HG03060 (cell line): ENCODE data around the gene TRAF2.
"Not testable (repeated sequence)": the region's sequence is repeated elsewhere in the genome, so short reads cannot be mapped to it uniquely, and the experiment has no call there.

Experiments used
- ATAC-seq: cut with Tn5 transposase; IDR thresholded peaks from one replicate; pipeline ENCODE4 v1.9.1; 2021; ENCODE audit warnings: low read depth, moderate number of reproducible peaks; ENCODE audit not compliant: unreplicated experiment

TRAF2 gene

DNA sequence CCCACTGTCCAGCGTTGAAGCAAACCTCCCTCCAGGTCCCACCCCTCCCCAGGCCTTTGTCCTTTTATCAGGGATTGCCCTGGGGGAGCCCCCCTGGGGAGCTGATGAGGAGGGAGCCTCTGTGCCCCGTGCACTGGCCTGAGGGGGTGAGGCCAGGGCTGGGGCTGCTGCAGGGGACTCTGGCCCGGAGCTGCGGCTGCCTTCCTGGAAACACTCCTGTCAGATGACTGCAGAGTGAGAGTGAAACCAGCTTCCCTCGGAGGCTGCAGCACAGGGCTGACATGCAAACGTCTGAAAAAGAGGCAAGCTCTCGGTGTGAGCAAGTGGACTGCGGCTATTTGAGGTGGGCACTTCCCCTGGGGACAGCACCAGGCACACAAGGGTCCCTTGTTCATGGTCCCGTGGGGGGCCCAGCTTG lies 4.6 kb upstream of the TRAF2 start:
- no peak for ATAC-seq

GRCh38 chr9:136882109-136882946 lies 4.0 kb upstream of the TRAF2 start:
- no peak for ATAC-seq

DNA sequence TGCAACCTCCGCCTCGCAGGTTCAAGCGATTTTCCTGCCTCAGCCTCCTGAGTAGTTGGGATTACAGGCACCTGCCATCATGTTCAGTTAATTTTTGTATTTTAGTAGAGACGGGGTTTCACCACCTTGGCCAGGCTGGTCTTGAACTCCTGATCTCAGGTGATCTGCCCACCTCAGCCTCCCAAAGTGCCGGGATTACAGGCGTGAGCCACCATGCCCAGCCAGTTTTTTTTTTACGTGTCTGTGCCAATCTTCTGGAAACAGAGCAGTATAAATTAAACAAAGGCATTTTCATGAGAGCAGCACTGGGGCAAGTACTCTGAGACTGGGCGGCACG lies 3.4 kb upstream of the TRAF2 start:
- not testable (repeated sequence) for ATAC-seq

DNA sequence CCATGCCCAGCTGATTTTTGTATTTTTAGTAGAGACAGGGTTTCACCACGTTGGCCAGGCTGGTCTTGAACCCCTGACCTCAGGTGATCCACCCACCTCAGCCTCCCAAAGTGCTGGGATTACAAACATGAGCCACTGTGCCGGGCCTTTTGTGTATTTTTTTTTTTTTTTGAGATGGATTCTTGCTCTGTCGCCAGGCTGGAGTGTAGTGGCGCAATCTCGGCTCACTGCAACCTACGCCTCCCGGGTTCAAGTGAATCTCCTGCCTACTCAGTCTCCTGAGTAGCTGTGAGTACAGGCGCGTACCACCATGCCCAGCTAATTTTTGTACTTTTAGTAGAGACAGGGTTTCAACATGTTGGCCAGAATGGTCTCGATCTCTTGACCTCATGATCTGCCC lies 2.6 kb upstream of the TRAF2 start:
- ATAC-seq, result not testable (repeated sequence)

- ATAC-seq, result peak; percentile 7
Measured at GRCh38 chr9:136886610-136887597, 588 bp downstream of the TRAF2 start.

DNA sequence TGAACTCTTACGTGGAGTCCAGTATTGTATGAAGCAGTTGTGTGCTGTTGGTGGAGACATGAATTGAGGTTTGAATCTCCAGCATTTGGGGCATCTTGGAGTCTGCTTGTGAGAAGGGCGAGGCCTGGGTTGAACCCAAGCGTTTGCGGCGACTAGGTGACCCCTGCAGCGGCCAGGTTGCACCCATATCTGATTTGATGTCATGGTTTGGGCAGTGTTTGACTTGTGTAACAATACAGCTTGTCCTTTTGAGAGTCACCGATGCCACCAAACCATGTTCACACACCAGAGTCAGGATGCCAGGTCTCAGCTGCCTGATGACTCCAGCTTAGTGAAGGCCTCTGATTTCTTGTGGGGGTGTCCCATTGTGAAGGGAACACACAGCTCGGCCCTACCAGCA lies 2.1 kb downstream of the TRAF2 start:
- no peak for ATAC-seq

GRCh38 chr9:136889858-136890257 lies 3.5 kb downstream of the TRAF2 start:
- no peak for ATAC-seq

- no peak for ATAC-seq
Measured at GRCh38 chr9:136890661-136891060, 4.3 kb downstream of the TRAF2 start.

DNA sequence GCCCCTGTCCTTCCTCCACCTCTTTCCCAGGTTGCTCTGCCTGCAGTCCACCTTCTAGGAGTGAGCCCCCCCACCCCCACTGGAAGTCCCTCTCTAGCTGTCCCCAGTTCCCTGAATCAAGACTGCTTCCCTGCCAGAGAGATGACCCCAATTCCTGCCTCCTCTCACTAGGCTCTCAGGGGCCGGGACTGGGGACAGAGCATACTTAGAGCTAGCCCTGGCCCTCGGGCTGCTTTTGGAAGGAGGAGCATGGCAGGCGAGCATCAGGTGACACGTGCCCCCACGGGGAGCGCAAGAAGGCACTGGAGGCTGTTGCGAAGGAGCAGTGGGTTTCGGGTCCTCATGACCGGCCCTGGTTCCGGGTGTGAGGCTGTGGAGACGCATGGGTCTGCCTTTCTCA lies 9.7 kb downstream of the TRAF2 start:
- ATAC-seq, result no peak

DNA sequence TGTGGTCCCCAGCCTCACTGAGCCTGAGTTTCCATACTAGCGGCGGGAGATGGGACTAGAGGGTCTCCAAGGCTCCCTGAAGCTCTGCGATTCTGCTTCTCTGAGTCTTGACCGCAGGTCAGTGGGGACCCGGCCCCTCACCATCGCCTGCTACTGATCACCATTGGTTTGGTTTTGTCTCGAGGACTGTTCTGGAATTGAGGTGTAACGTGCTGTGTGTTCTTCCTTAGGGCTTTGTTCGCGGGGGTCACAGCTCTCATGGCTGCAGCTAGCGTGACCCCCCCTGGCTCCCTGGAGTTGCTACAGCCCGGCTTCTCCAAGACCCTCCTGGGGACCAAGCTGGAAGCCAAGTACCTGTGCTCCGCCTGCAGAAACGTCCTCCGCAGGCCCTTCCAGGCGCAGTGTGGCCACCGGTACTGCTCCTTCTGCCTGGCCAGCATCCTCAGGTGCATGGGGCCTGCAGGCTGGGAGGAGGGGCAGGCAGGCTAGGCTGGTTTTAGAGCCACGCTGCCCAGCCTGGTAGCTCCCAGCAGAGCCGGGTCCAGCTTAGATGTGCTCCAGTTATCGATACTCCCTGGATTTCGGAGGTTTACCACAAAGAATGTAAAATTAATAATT lies 12.3 kb downstream of the TRAF2 start:
- no peak for ATAC-seq

GRCh38 chr9:136899196-136899595 lies 12.9 kb downstream of the TRAF2 start:
- no peak for ATAC-seq

DNA sequence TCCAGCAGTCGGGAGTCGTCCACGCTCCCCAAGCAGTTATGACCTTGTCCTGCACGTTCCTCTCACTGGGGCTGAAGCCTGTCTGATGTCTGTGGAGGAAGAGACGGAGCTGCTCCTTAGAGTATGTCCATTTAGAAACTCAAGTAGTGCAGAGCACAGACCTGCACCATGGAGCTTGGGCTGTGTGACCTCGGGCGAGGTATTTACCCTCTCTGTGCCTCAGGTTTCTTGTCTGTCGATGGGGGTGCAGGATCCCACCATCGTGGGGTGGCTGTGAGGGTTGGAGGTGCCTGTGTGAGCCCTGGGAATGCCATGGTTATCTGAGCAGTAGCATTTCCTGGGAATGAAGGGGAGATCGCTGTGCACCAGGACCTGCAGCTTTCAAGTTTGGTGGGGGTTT lies 14.2 kb downstream of the TRAF2 start:
- ATAC-seq, result no peak

GRCh38 chr9:136900988-136901515 lies 14.7 kb downstream of the TRAF2 start:
- no peak for ATAC-seq

DNA sequence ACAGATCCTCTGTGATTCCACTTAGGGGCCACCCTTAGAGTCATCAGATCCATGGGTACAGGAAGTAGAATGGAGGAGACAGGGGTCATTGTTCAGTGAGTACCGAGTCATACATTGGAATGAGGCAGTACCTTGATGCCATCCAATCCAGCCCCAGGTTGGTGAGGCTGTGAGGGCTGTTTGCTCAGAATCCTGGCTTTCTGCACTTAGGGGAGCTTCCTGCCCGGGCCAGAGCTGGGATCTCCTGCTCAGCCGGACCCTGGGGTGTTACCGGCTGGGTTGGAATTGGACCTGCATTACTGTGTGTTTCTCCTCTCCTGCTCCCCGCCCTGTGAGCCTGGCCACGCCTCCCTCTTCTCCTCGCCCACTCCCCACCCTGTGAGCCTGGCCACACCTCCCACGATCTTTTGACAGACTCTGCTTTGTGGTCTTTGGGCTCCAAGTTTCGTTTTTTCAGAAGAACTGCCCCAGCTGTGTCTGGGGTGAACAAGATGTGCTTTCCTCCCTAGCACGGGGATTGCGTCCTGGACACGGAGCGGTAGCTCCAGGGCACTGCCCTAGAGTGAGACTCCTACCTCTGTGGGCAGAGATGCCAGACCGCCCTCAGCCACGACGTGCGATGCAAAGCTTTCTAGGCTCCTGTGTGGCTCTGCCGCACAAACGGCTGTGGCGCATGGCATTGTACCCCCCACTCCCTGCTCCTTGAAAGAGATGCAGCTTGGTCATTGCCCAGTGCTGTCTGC lies 15.4 kb downstream of the TRAF2 start:
- ATAC-seq, result peak; percentile 37

- ATAC-seq, result peak; percentile 36
Measured at GRCh38 chr9:136902259-136902821, 16.0 kb downstream of the TRAF2 start.

- ATAC-seq, result no peak
Measured at GRCh38 chr9:136903041-136903554, 16.8 kb downstream of the TRAF2 start.

DNA sequence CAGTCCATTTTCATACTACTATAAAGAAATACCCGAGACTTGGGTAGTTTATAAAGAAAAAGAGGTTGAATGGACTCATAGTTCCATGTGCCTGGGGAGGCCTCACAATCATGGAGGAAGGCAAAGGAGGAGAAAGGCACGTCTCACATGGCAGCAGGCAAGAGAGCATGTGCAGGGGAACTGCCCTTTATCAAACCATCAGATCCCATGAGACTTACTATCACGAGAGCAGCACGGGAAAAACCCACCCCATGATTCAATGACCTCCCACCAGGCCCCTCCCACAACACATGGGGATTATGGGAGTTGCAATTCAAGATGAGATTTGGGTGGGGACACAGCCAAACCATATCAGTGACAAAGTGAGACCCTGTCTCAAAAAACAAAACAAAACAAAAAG lies 19.9 kb downstream of the TRAF2 start:
- no peak for ATAC-seq

GRCh38 chr9:136907011-136907914 lies 20.9 kb downstream of the TRAF2 start:
- no peak for ATAC-seq
